Left colon (tissue), 2 donors: ENCODE data around the gene TBL2. TPM values are rescaled to one million over a fixed set of nuclear protein-coding genes. Genes with fewer than 3 reads are reported as not detected.
"Not testable (repeated sequence)": the region's sequence is repeated elsewhere in the genome, so short reads cannot be mapped to it uniquely, and the experiment has no call there.

ENCODE experiments used
- ATAC-seq: fragments of 200-7000 bp; cut with Tn5 transposase; one replicate; pipeline ENCODE4 v1.9.1; 2020; ENCODE audit warnings: mild to moderate bottlenecking, moderate library complexity
- DNase-seq, 2 donors: peaks; one replicate each; pipeline ENCODE4 v3.0.0-alpha.2; 2020
- intact Hi-C, 2 donors: fragments of 100-400 bp; cut with DNase I in 1 of 2; cut with micrococcal nuclease in 1 of 2; formaldehyde crosslinking; loops; one replicate each; pipeline versions ENCODE4 v1.11.2 to v1.14.0; 2022; cut with DNase I, micrococcal nuclease
- long read RNA-seq: library from polyadenylated mRNA; unstranded; transcript quantifications from one replicate; pipeline ENCODE4 v2.0.0, GENCODE V29; 2021
- total RNA-seq, 2 donors: library from RNA; stranded (reverse); fragmentation: NEBNext Ultra II Directional; extraction: Animal tissue kit (Norgen Biotek cat#: 25700); gene quantifications; one replicate each; pipeline ENCODE4 v1.2.1, GENCODE V29; 2021
- donor health status: DM: no; HTN: no; CAD: no.
- donor health status: DM: yes; HTN: yes; CAD: no.

Gene TBL2, protein sequence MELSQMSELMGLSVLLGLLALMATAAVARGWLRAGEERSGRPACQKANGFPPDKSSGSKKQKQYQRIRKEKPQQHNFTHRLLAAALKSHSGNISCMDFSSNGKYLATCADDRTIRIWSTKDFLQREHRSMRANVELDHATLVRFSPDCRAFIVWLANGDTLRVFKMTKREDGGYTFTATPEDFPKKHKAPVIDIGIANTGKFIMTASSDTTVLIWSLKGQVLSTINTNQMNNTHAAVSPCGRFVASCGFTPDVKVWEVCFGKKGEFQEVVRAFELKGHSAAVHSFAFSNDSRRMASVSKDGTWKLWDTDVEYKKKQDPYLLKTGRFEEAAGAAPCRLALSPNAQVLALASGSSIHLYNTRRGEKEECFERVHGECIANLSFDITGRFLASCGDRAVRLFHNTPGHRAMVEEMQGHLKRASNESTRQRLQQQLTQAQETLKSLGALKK
- total RNA-seq: 10 to 100 TPM; 30.8 to 36.3 TPM
- long read RNA-seq, full-length matches to known transcripts: 106 of 121 reads
- long read RNA-seq, partial matches to known transcripts: 12 of 121 reads
- long read RNA-seq, other reads (novel, unspliced or antisense): 3 of 121 reads

- intact Hi-C loops: no loop called here
- peak; percentile 99 for DNase-seq
Measured at GRCh38 chr7:73578342-73579128, at the start of gene TBL2. TSS of gene TBL2 (minus strand) at chr7:73578579. CDS start at chr7:73578549, 30 bp downstream.

GRCh38 chr7:73626814-73627213 lies 48.4 kb upstream of the TBL2 start:
- ATAC-seq: no peak
- intact Hi-C loops: no loop called here
- no peak for DNase-seq

More at GRCh38 chr7:73578342-73579128, at the start of gene TBL2:
- peak; percentile 91 for ATAC-seq

- DNase-seq (no peak), ATAC-seq (no peak)
- intact Hi-C loops: no loop called here
Measured at GRCh38 chr7:73625276-73625675, 46.9 kb upstream of the TBL2 start.

GRCh38 chr7:73624669-73625001 lies 46.3 kb upstream of the TBL2 start:
- DNase-seq: no peak
- no peak for ATAC-seq
- intact Hi-C loops: no loop called here

DNA sequence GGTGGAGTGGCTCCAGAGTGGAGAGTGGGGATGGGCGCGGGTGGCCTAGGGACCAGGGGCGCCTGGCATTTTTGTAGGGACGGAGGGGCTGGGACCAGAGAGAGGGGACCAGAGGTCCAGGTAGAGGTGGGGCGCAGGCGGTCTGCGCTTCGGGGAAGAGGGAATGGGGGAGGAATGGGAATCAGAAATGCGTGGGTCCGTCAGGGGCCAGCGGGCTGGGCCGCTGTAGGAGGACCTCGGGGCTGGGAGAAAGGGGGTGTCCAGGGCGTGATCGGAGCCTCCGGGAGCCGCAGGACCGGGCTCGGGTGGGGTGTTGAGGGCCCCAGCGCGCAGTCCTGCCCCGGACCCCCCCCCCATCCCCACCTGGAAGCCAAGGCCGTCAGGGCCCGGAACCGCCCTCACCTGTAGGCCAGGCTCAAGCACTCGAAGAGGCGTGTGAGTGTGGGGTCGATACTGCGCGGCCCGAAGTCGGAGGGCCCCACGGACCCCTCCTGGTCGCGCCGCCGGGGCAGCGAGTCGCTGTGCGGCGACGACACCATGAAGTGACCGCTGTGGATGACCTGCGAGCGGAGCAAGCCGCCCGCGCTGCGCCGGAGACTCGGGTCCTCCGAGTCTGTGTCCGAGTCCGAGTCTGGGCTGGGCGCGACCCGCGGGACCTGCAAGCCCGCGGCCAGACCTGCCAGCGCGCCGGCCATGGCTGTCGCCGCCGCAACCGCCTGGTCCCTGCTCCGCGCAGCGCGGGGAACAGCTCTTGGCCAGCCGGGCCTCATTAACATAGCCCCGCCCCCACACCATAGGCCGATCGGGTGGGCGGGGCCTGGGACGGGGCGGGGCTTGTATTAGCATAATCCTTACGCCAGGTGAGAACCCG lies 45.7 kb upstream of the TBL2 start, which contains the start of gene MLXIPL:
MLXIPL (minus strand) TSS at position 725 of the 871 bp plus-strand sequence; CDS start at position 695, 30 bp downstream.
- intact Hi-C loops: no loop called here

DNA sequence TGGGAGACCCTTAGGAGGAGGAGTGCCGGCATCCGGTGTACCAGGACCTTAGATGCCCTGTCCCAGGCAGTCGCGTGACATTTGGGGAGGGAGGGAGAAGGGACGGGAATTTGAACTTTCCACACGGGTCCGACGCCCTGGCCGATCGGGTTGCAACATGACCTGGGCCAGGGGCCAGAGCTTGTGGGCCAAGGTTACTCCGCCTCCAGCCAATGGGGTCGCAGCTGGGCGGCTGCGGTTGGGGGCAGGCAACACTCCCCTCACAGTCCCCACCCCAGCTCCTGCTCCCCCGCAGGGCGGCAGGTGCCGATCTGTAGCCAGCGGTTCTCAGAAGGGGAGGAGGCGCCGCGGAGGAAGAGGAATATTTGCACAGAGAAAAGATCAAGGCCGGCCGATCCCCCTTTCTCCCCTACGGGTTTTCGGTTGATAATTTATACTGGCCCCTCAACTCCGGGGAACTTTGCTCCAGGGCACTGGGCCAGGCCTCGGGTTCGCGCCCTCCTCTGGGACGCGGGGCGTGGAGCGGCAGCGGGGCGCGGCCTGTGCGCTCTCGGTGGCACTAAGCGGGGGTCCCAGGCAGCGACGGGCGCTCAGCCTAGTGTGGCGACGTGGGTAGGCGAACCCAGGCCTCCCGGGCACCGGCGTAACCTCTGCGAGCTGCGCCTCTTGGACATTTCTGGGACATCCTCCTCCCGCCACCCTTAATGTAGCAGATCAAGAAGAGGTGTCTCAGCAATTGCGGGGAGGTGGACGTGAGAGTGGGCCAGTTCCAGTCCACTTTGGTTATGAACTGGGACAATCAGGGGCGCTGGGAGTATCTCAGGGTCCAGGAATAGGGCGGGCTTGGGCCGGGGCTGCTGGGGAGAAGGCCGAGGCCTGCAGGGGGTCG lies 44.8 kb upstream of the TBL2 start:
- intact Hi-C loops: no loop called here
- peak; percentile 52 to 54 for DNase-seq
- peak; percentile 51 for ATAC-seq

More for the DNA sequence above, 45.7 kb upstream of the TBL2 start, which contains the start of gene MLXIPL:
- DNase-seq: peak; percentile 88 to 97
- ATAC-seq: peak; percentile 95

DNA sequence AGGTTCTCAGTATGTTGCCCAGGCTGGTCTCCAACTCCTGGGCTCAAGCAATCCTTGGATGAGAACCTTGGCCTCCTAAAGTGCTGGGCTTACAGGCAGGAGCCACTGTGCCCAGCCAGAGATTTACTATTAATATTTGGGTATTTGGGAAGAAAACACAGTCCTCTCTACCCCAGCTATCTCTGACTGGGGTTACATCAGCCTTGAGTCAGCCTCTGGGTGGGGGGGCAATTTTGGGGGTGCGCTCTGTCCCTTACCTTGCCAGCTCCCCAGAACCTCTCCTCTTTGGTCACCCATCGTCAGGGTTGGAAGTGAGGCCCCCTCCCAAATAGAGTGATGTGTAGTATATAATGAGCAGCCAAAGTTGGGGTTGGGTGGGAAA lies 44.1 kb upstream of the TBL2 start:
- intact Hi-C loops: no loop called here
- DNase-seq (no peak), ATAC-seq (no peak)

GRCh38 chr7:73621168-73622063 lies 43.0 kb upstream of the TBL2 start:
- ATAC-seq (no peak), DNase-seq (no peak)

DNA sequence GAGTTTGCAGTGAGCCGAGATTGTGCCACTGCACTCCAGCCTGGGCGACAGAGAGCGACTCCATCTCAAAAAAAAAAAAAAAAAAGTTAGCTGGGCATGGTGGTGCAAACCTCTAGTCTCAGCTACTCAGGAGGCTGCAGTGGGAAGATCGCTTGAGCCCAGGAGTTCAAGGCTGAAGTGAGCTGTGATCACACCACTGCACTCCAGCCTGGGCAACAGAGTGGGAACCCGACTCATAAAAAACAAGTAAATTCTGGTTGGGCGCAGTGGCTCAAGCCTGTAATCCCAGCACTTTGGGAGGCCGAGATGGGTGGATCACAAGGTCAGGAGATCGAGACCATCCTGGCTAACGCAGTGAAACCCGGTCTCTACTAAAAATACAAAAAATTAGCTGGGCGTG lies 41.0 kb upstream of the TBL2 start:
- not testable (repeated sequence) for ATAC-seq, DNase-seq
- intact Hi-C loops: loop anchor here in 1 of 2 donors (10.0 kb wide), 1 partner anchor 45 kb away; the partner anchor contains the start of gene VPS37D

More at GRCh38 chr7:73621168-73622063, 43.0 kb upstream of the TBL2 start:
- intact Hi-C loops: no loop called here

- no peak for DNase-seq
- intact Hi-C loops: loop anchor here in 1 of 2 donors (10.0 kb wide), 1 partner anchor 46 kb away; the partner anchor contains the start of gene VPS37D
- no peak for ATAC-seq
Measured at GRCh38 chr7:73618538-73618937, 40.2 kb upstream of the TBL2 start.

DNA sequence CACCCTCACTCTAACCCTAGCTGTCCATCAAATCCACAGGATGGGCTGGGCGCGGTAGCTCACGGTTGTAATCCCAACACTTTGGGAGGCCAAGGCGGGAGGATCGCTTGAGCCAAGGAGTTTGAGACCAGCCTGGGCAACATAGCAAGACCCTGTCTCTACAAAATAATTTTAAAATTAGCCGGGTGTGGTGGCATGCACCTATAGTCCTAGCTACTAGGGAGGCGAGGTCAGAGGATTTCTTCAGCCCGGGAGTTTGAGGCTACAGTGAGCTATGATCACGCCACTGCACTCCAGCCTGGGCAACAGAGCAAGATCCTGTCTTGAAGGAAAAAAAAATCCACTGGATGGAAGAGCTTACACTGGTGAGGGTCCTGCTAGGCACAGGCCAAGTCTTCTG lies 39.1 kb upstream of the TBL2 start:
- intact Hi-C loops: loop anchor here in 1 of 2 donors (10.0 kb wide), 1 partner anchor 47 kb away; the partner anchor contains the start of gene VPS37D
- ATAC-seq, DNase-seq: not testable (repeated sequence)

DNA sequence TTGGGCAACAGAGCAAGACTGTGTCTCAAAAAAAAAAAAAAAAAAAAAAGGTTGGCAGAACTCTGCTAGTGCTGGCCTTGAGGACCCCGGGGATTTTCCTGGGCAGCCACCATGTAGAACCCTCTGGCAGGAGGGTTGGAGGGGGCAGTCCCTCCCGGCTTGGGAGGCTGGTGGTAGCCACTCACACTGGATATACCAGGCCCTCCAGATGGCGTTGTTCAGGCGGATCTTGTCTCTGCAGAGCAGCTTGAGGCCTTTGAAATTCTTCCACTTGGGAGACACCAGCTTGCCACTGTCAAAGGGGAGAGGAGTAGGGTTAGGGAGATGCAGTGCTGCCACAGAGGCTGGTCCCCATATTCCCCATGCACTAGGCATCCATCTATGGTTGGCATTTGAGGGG lies 37.5 kb upstream of the TBL2 start:
- ATAC-seq (no peak), DNase-seq (no peak)
- intact Hi-C loops: loop anchor here in 1 of 2 donors (10.0 kb wide), 1 partner anchor 49 kb away; the partner anchor contains the start of gene VPS37D

DNA sequence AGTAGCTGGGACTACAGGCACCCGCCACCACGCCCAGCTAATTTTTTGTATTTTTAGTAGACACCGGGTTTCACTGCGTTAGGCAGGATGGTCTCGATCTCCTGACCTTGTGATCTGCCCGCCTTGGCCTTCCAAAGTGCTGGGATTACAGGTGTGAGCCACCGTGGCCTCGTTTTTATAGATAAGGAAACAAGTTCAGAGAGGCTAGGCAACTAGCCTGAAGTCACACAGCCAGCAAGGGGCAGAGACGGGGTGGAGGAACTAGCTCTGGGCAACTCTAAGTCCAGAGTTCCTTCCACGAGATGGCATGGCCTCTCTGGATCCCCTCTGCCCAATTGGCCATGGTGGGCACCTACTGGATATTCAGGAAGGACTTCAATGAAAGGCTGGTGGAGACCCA lies 36.6 kb upstream of the TBL2 start:
- not testable (repeated sequence) for DNase-seq, ATAC-seq
- intact Hi-C loops: loop anchor here in 1 of 2 donors (10.0 kb wide), 1 partner anchor 50 kb away; the partner anchor contains the start of gene VPS37D

DNA sequence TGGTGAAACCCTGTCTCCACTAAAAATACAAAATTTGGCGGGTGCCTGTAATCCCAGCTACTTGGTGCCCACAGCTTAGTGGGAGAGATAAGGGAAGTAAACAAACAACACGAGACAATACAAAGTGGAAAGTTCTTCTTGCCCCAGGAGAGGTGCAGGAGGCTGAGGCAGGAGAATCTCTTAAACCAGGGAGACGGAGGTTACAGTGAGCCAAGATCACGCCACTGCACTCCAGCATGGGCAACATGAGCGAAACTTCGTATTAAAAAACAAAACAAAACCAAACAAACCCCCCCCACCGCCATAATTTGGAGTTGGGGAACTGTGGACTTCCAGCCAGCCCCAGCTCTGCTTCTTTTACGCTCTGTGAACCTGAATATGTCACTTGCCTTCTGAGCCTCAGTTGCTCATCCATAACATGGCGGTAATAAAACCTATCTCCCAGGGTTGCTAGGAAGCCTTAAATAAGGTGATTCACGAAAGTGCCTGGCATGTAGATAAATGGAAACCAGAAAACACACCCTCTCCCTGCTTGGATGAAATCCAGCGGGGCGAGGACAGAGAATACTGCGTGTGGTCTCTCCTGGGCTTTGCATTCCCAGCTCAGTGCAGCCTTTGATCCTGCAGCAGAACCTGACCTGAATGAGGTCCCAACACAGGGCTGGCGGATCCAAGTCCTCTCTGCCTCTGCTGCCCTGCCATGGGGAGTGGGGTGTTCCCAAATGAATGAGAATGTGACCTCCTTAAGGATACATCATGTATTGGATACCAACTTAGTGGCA lies 35.8 kb upstream of the TBL2 start:
- peak; percentile 35 for ATAC-seq
- intact Hi-C loops: loop anchor here in 1 of 2 donors (10.0 kb wide), 1 partner anchor 51 kb away; the partner anchor contains the start of gene VPS37D
- peak in 1 of 2 donors; percentile 26 for DNase-seq

DNA sequence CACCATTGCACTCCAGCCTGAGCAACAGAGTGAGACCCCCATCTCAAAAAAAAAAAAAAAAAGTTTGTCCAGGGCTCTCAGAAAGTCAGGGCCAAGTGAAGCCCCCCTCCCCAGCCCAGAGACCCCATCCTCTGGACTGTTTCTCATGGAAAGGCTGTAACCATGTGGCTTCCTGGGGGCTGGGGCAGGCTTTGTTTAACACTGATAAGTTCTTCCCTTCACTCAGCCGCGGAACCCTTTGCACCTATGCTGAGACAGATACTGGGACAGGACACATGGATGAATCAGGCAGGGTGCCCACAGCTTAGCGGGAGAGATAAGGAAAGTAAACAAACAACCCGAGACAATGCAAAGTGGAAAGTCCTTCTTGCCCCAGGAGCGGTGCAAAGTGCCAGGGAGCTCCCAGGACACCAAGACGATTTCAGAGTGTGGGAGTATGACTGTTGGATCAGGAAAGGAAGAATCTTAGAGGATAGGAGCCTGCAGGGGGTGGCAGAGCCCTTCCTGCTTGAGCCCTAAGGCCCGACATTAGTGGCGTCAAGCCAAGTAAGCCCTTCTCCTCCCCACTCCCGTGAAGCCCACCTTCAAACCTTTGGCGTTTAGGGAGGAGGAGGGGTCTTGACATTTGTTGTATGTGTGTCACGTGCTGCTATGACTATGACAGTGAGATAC lies 34.4 kb upstream of the TBL2 start:
- ATAC-seq (peak; percentile 95), DNase-seq (peak; percentile 81 to 89)
- intact Hi-C loops: loop anchor here in 1 of 2 donors (10.0 kb wide), 1 partner anchor 52 kb away; the partner anchor contains the start of gene VPS37D
